Activated CD4-positive, alpha-beta memory T cell treated with anti-CD3 and anti-CD28 coated beads, Interleukin-2, amount 10 ng/mL, durations not matched to agents 7 days and 5 days (primary cell): ENCODE measurements around the gene RGS18. TPM values are rescaled to one million over a fixed set of nuclear protein-coding genes. Genes with fewer than 3 reads are reported as not detected.
"Not testable (repeated sequence)": the region's sequence is repeated elsewhere in the genome, so short reads cannot be mapped to it uniquely, and the experiment has no call there.

Experiments
- CTCF ChIA-PET: fragments of 350-600 bp; sonication (Branson Sonifier 250); formaldehyde crosslinking; loops from one replicate; lab custom pipeline; 2021; ENCODE audit warnings: antibody characterized with exemption, inconsistent platforms; lab: Charles Lee
- POLR2A ChIA-PET: fragments of 350-600 bp; sonication (Branson Sonifier 250); formaldehyde crosslinking; loops from one replicate; lab custom pipeline; 2021; ENCODE audit warnings: antibody characterized with exemption; lab: Charles Lee
- DNase-seq: peaks from one replicate; pipeline ENCODE4 v3.0.0-alpha.2; 2020
- H3K27ac Mint-ChIP-seq: one replicate; pipeline ENCODE4 v1.8.0; 2021; ENCODE audit warnings: mild to moderate bottlenecking, mixed read lengths
- H3K27me3 Mint-ChIP-seq: one replicate; pipeline ENCODE4 v1.8.0; 2021; ENCODE audit warnings: mixed read lengths
- H3K36me3 Mint-ChIP-seq: one replicate; pipeline ENCODE4 v1.8.0; 2021; ENCODE audit warnings: low read depth, mixed read lengths
- H3K4me1 Mint-ChIP-seq: one replicate; pipeline ENCODE4 v1.8.0; 2021; ENCODE audit warnings: mixed read lengths
- H3K4me3 Mint-ChIP-seq: one replicate; pipeline ENCODE4 v1.8.0; 2021; ENCODE audit warnings: mild to moderate bottlenecking, mixed read lengths
- H3K9me3 Mint-ChIP-seq: one replicate; pipeline ENCODE4 v1.8.0; 2021; ENCODE audit warnings: mixed read lengths
- total RNA-seq, 2 experiments: library from RNA; stranded (reverse); gene quantifications; one replicate each; pipeline ENCODE4 v1.2.3, GENCODE V29; 2021

The RGS18 gene
- total RNA-seq, 2 experiments from 2014 or later = 0.28 to 0.80 TPM

DNA sequence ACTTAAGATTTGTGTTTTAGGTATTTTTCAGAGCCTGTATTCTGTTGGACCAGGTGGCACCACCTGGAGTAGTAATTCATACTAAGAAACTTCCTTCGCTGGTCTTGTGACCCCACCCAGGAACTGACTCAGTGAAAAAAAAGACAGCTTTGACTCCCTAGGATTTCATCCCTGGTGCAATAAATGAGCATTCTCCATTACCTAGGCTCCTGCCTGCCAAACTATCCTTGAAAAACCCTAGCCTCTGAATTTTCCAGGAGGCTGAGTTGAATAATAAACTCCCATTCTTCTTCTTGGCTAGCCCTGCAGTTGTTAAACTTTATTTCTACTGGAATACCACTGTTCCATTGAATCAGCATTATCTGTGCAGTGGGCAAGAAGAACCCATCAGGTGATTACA is 10.6 kb upstream of the RGS18 start:
- Mint-ChIP-seq H3K27ac (no peak overlapping the region), H3K4me1 (no peaks in the 10 kb centered on the region), H3K27me3 (no peaks in the 10 kb centered on the region), H3K9me3 (peaks cover 11% of the 10 kb centered on the region), H3K4me3 (no peak overlapping the region), H3K36me3 (no peaks in the 10 kb centered on the region)
- ChIA-PET POLR2A (no interaction called here), CTCF (no interaction called here)
- DNase-seq = no peak

DNA sequence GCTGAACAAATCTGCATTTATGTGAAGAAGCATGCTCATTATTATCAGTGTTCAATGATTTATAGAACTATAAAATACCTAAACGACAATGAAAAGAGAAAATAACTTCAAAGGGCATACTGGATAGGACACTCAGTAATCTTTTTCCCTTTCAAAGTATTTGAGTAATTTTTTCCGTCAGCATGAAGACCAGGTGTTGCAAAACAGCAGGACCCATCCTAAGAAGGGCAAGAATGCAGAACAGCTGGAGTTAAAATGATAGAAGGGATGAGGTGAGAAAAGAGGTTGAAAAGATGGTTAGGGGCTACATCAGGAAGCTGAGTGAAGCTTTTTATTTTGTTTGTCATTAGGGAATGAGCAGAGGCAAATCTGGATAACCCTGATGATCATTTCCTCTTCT is 7.1 kb upstream of the RGS18 start:
- Mint-ChIP-seq H3K4me1 (no peaks in the 10 kb centered on the region), H3K36me3 (no peaks in the 10 kb centered on the region), H3K27me3 (no peaks in the 10 kb centered on the region), H3K4me3 (no peak overlapping the region), H3K27ac (no peak overlapping the region), H3K9me3 (peaks cover 9% of the 10 kb centered on the region)
- DNase-seq = no peak
- POLR2A ChIA-PET = no interaction called here
- CTCF ChIA-PET = no interaction called here

DNA sequence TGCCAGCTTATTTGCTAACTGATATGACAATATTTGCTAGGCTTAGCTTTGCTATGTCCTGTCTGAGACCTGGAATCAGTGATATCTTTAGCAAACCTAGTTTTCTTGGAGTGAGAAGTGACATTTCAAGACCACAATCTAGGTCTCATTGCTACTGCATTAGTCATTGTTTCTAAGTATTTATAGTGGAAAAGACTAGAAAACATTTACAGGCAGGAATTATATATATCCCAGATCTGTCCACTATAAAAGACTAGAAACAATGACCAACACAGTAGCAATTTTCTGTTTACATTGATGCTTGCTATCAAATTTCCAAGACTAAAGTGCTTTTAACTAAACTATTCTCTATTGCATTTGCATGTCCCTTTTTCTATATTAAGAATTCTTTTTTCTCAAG is 5.0 kb upstream of the RGS18 start:
- Mint-ChIP-seq H3K27ac (no peak overlapping the region), H3K36me3 (no peaks in the 10 kb centered on the region), H3K4me3 (no peak overlapping the region), H3K4me1 (no peaks in the 10 kb centered on the region), H3K27me3 (no peaks in the 10 kb centered on the region), H3K9me3 (peaks cover 6% of the 10 kb centered on the region)
- POLR2A ChIA-PET = no interaction called here
- no peak for DNase-seq
- CTCF ChIA-PET = no interaction called here

DNA sequence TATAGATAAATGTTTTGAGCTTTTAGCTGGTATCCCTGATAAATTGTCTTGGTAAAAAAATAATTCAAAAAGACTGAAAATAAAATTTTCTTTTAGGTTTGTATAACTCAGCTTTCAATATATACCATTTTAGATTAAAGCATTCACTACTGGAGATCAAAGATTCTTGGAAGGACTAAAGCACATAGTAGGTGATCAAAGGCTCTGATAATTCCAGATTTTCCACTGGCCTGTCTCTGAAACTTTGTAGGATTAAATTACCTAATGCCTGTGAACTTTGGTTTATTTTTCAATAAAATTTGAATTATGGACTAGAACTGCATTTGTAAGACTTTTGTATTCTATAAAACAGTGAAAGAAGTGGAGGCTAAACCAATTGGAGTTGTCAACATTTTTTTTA is 1.2 kb upstream of the RGS18 start:
- no peaks in the 10 kb centered on the region for H3K27me3 Mint-ChIP-seq
- no peaks in the 10 kb centered on the region for H3K9me3 Mint-ChIP-seq
- POLR2A ChIA-PET = no interaction called here
- H3K27ac Mint-ChIP-seq = no peak overlapping the region
- H3K4me3 Mint-ChIP-seq = no peak overlapping the region
- no peaks in the 10 kb centered on the region for H3K4me1 Mint-ChIP-seq
- H3K36me3 Mint-ChIP-seq = no peaks in the 10 kb centered on the region
- CTCF ChIA-PET = no interaction called here
- DNase-seq = no peak

DNA sequence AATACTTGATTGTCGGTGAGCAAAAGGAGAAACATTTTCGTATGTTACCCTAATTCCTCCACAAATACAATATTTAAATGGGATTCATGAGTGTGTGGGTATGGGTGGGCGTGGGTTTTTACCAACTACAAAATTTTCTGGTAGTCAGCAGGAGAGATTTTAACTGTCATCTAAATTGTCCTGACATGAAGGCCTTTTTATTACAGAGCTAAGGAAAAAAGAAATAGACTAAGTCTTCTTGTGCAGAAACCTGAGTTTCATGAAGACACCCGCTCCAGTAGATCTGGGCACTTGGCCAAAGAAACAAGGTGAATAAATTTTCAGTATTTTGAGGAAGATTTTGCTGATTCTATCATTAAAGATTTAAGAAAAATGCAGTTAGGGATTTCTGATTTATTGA is 752 bp downstream of the RGS18 start:
- ChIA-PET CTCF (no interaction called here), POLR2A (no interaction called here)
- DNase-seq = no peak
- Mint-ChIP-seq H3K36me3 (no peaks in the 10 kb centered on the region), H3K27me3 (no peaks in the 10 kb centered on the region), H3K4me3 (peak overlapping the region; percentile 17), H3K4me1 (no peaks in the 10 kb centered on the region), H3K9me3 (no peaks in the 10 kb centered on the region), H3K27ac (no peak overlapping the region)

DNA sequence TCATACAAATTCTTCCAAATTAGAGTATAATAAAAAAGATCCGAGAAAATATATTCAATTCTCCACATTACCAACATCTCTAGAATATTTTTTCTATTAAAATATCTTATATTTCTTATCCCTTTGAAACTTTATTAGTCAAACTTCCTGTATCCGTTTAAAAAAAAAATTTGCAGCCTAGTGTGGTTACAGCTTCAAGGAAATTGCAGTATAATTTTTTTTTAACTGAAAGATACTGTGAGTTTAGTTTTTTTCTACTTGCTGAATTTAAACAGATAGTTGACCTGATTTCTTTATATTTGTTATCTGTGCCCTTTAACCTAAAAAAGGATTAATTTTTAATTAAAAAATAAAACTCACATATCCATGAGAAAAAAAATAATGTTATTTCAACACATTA is 1.5 kb downstream of the RGS18 start:
- no peaks in the 10 kb centered on the region for H3K4me1 Mint-ChIP-seq
- no peak for DNase-seq
- no peak overlapping the region for H3K4me3 Mint-ChIP-seq
- H3K27me3 Mint-ChIP-seq = no peaks in the 10 kb centered on the region
- no peak overlapping the region for H3K27ac Mint-ChIP-seq
- H3K36me3 Mint-ChIP-seq = no peaks in the 10 kb centered on the region
- POLR2A ChIA-PET = no interaction called here
- no peaks in the 10 kb centered on the region for H3K9me3 Mint-ChIP-seq
- CTCF ChIA-PET = no interaction called here

DNA sequence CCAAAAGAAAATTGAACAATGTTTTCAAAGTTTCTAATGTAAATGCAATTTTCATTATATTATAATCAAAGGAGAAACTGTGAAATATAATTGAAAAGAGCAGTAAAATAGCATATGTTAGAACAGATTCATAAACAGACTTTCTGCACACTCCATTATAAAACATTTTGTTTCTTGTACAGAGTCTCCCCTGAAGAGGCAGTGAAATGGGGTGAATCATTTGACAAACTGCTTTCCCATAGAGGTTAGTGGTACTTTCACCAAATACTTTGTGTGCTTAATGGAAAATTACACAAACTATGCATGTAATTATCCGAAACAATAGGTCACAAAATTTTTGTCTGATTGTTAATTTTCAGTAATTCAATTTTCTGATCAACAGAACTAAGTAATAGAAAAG is 1.9 kb downstream of the RGS18 start:
- no peak for DNase-seq
- no peaks in the 10 kb centered on the region for H3K4me1 Mint-ChIP-seq
- H3K27me3 Mint-ChIP-seq = no peaks in the 10 kb centered on the region
- no peaks in the 10 kb centered on the region for H3K36me3 Mint-ChIP-seq
- ChIA-PET POLR2A (no interaction called here), CTCF (no interaction called here)
- H3K27ac Mint-ChIP-seq = no peak overlapping the region
- no peak overlapping the region for H3K4me3 Mint-ChIP-seq
- no peaks in the 10 kb centered on the region for H3K9me3 Mint-ChIP-seq

DNA sequence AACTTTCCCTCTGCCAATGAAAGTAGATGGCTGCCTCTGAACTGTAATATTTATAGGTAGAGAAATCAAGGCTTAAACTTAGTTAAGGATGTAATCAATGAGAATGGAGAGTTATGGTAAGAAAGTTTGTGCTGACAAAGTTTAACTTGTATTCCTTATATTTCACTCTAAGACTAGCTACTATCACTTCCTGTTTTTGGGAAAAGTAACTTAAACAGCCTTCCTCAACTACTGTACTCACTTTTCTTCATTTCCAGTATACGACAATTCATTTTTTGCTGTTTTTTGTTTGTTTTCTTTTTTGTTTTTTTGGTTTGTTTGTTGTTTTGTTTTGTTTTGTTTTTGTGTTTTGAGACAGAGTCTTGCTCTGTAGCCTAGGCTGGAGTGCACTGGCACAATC is 3.7 kb downstream of the RGS18 start:
- no peaks in the 10 kb centered on the region for H3K36me3 Mint-ChIP-seq
- H3K27ac Mint-ChIP-seq = no peak overlapping the region
- H3K27me3 Mint-ChIP-seq = no peaks in the 10 kb centered on the region
- no peaks in the 10 kb centered on the region for H3K9me3 Mint-ChIP-seq
- H3K4me1 Mint-ChIP-seq = no peaks in the 10 kb centered on the region
- H3K4me3 Mint-ChIP-seq = no peak overlapping the region
- CTCF ChIA-PET = no interaction called here
- no peak for DNase-seq
- POLR2A ChIA-PET = no interaction called here

DNA sequence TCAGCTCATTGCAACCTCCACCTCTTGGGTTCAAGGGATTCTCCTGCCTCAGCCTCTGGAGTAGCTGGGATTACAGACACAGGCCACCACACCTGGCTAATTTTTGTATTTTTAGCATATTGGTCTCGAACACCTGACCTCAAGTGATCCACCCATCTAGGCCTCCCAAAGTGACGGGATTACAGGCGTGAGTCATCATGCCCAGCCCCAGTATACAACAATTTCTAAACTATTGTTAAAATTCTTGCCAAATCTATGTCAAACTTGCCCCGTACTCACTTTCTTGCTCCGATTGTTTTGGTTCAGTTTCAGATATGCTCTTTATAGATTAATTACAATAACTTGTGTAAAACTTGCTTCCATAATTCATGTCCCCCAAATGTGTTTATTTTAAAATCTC is 4.1 kb downstream of the RGS18 start:
- no peak overlapping the region for H3K4me3 Mint-ChIP-seq
- H3K4me1 Mint-ChIP-seq = no peaks in the 10 kb centered on the region
- H3K27ac Mint-ChIP-seq = no peak overlapping the region
- no peak for DNase-seq
- H3K36me3 Mint-ChIP-seq = no peaks in the 10 kb centered on the region
- POLR2A ChIA-PET = no interaction called here
- CTCF ChIA-PET = no interaction called here
- H3K9me3 Mint-ChIP-seq = no peaks in the 10 kb centered on the region
- no peaks in the 10 kb centered on the region for H3K27me3 Mint-ChIP-seq

DNA sequence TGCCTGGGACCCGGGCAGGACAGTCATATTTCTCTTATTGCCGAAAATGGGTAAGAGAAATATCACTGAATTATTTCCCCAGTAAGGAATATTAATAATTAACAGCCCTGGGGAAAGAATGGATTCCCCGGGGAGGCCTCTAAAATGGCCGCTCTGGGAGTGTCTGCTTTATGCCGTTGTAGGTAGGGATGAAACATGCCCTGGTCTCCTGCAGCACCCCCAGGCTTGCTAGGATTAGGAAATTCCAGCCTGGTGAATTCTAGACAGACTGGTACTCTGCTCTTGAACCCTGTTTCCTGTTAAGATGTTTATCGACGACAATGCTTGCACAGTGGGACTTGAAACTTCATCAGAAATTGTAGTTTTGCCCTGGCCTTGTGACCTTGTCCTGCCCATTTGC is 6.7 kb downstream of the RGS18 start:
- DNase-seq, H3K27ac Mint-ChIP-seq, H3K36me3 Mint-ChIP-seq, H3K9me3 Mint-ChIP-seq, CTCF ChIA-PET, H3K4me1 Mint-ChIP-seq, H3K27me3 Mint-ChIP-seq, H3K4me3 Mint-ChIP-seq, POLR2A ChIA-PET: not testable (repeated sequence)

DNA sequence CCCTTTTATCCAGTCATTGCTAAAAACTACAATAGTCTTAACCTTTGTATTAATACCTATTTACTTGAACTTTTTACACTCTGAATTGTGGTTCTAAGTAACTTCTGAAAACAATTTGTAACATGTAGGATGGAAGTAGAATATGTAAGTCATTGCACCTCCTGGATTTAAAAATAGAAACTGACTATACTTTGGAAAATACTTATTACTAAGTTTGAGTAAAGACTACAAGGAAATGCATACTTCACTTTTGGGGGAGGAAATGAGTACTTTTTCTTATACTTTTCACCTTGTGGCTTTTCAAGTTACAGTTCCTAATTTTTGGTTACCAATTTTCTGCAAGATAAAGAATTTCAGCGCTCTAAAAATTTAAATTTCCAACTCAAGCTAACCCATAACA is 8.7 kb downstream of the RGS18 start:
- Mint-ChIP-seq H3K4me1 (no peaks in the 10 kb centered on the region), H3K9me3 (no peaks in the 10 kb centered on the region), H3K27ac (no peak overlapping the region), H3K36me3 (no peaks in the 10 kb centered on the region), H3K27me3 (no peaks in the 10 kb centered on the region), H3K4me3 (no peak overlapping the region)
- ChIA-PET POLR2A (no interaction called here), CTCF (no interaction called here)
- no peak for DNase-seq

DNA sequence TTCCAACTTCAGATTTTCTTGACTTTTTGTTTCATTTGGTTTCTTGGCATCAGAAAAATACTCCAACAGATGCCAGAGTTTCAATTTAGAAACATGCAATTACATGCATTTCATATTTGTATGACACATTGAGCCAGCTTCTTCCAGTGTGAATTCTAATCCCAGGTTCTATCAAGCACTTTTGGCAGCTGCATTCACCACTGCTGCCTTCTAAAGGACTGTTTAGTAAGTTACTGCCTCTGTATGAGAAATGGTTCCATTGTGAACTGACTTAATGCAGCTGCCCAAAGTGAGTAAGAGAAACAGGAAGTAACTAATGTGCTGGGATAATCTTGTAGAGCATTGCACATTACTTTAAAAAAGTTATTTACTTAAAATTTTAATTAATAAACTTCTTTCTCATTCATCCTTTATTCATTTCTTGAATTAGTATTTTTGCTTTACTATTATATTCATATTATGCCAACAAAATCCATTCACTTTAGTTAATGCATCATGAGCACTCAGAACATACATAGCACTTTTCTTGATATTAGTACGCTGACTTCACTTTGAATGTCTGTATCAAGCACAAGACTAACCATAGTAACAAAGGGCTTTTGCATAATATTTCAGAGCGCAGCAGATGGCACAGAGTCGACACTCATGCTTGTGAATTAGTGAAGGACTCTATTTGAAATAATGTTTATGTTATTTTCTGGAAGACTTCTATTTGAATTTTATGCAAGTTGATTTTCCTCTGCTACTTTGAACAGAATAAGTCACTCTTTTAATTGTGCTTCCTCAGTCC is 9.8 kb downstream of the RGS18 start:
- H3K27ac Mint-ChIP-seq = no peak overlapping the region
- ChIA-PET CTCF (no interaction called here), POLR2A (no interaction called here)
- H3K4me1 Mint-ChIP-seq = no peaks in the 10 kb centered on the region
- H3K36me3 Mint-ChIP-seq = no peaks in the 10 kb centered on the region
- H3K9me3 Mint-ChIP-seq = no peaks in the 10 kb centered on the region
- H3K27me3 Mint-ChIP-seq = no peaks in the 10 kb centered on the region
- H3K4me3 Mint-ChIP-seq = no peak overlapping the region
- DNase-seq = no peak

DNA sequence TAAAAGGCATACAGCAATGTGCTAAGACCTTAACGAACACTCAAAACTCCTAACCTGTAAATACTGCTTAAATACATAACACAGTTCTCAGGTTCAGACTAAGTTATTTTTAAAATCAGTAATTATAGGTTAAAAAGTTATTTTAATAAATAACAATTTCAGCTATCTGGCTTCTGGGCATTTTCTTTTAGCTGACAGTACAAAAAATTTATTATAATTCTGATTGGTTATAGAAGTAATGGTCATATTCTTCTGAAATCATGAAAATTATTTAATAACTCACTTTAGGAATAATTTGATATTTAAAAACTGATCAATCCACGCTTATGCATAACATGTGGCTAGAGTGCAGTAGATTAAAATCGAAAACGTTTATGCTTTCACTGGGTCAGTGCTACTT is 10.7 kb downstream of the RGS18 start:
- no peak overlapping the region for H3K27ac Mint-ChIP-seq
- no peaks in the 10 kb centered on the region for H3K9me3 Mint-ChIP-seq
- no peaks in the 10 kb centered on the region for H3K27me3 Mint-ChIP-seq
- CTCF ChIA-PET = no interaction called here
- DNase-seq = no peak
- no peak overlapping the region for H3K4me3 Mint-ChIP-seq
- H3K36me3 Mint-ChIP-seq = no peaks in the 10 kb centered on the region
- POLR2A ChIA-PET = no interaction called here
- no peaks in the 10 kb centered on the region for H3K4me1 Mint-ChIP-seq

DNA sequence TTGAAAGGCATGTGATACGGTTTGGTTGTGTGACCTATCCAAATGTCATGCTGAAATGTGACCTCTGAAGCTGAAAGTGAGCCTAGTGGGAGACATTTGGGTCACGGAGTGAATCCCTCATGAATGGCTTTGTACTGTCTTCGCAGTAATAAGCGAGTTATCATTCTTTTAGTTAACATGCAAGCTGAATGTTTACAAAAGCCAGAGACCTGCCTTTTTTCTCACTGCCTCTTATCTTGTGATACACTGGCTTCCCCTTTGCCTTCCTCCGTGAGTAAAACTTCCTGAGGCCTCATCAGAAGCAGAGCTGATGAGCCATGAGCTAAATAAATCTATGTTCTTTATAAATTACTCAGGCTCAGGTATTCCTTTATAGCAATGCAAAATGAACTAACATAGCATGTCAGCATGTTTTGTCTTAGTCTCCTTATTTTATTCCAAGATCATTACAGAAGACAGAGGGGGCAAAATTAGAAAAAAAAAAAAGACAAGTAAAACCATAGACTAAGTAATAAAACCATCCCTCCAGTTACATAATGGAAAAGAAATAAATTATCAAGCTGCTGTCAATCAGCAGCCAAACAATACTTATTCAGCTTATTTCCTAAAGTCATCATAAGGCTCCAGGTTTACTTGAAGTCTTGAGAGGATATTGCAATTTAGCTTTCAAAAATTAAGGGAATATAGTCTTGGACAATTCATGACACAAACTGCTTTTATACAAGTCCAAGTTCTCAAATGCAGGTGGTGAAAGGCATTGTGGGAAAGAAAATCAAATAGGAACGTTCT is 12.1 kb downstream of the RGS18 start:
- POLR2A ChIA-PET = no interaction called here
- CTCF ChIA-PET = no interaction called here
- Mint-ChIP-seq H3K27me3 (no peaks in the 10 kb centered on the region), H3K27ac (no peak overlapping the region), H3K4me1 (no peaks in the 10 kb centered on the region), H3K4me3 (no peak overlapping the region), H3K36me3 (no peaks in the 10 kb centered on the region), H3K9me3 (no peaks in the 10 kb centered on the region)
- no peak for DNase-seq
